Endothelial cell of umbilical vein (primary cell): ENCODE measurements around the gene CTU2.

Source experiments
- CTCF ChIP-seq, 2 donors: IDR thresholded peaks; 1 replicate in 1 of 2; 2 replicates in 1 of 2; pipeline ENCODE4 v1.5.1; 2011; ENCODE audit warnings: low read length in 2 of 2, mild to moderate bottlenecking in 2 of 2, moderate library complexity in 2 of 2, control low read depth in 1 of 2, inconsistent platforms in 1 of 2, low read depth in 1 of 2; ENCODE audit not compliant: insufficient read depth in 1 of 2; ENCODE audit errors: extremely low read depth in 1 of 2
- EZH2 ChIP-seq: IDR thresholded peaks from 2 replicates; pipeline ENCODE4 v1.6.1; 2012; ENCODE audit warnings: borderline replicate concordance, low read depth, mild to moderate bottlenecking, moderate library complexity, low read length, inconsistent platforms; ENCODE audit not compliant: severe bottlenecking
- FOS ChIP-seq: IDR thresholded peaks from 2 replicates; pipeline ENCODE4 v1.6.1; 2011; ENCODE audit warnings: mild to moderate bottlenecking, low read length, moderate library complexity, borderline replicate concordance; ENCODE audit not compliant: insufficient read depth
- GATA2 ChIP-seq: IDR thresholded peaks from 2 replicates; pipeline ENCODE4 v1.7.0; 2011; ENCODE audit warnings: low read depth, mild to moderate bottlenecking, moderate library complexity, mixed read lengths, low read length; ENCODE audit not compliant: insufficient read length, insufficient read depth
- JUN ChIP-seq: IDR thresholded peaks from 2 replicates; pipeline ENCODE4 v1.6.1; 2011; ENCODE audit warnings: borderline replicate concordance, low read depth; ENCODE audit not compliant: insufficient read length, insufficient read depth
- MAX ChIP-seq: IDR thresholded peaks from 2 replicates; pipeline ENCODE4 v1.6.1; 2011; ENCODE audit not compliant: insufficient read depth, insufficient read length
- MYC ChIP-seq: IDR thresholded peaks from one replicate; pipeline ENCODE4 v1.6.1; 2011; ENCODE audit warnings: mild to moderate bottlenecking, low read depth, low read length
- POLR2A ChIP-seq: IDR thresholded peaks from 2 replicates; pipeline ENCODE4 v1.6.1; 2012; ENCODE audit warnings: low read depth, mild to moderate bottlenecking, control low read depth, low read length
- POLR2AphosphoS5 ChIP-seq: IDR thresholded peaks from 2 replicates; pipeline ENCODE4 v1.6.1; 2012; ENCODE audit warnings: low read depth, mild to moderate bottlenecking, control low read depth, low read length, moderate library complexity; ENCODE audit not compliant: insufficient read depth

- no peak for TF ChIP-seq CTCF (IDR thresholded peaks at IDR 0.05; ENCODE audit: extremely low read depth in 1 of 2, insufficient read depth in 1 of 2, low read depth in 1 of 2, low read length in 2 of 2)
- TF ChIP-seq POLR2A = no peak
- no peak for TF ChIP-seq POLR2AphosphoS5
- no peak for TF ChIP-seq FOS
- TF ChIP-seq EZH2 = no peak
- TF ChIP-seq MAX = no peak
- TF ChIP-seq MYC = no peak
- no peak for TF ChIP-seq GATA2
- no peak for TF ChIP-seq JUN
Observed at GRCh38 chr16:88723507-88723887, 17.2 kb downstream of the CTU2 start.
